ENCODE results near the gene TEDC1.

Gene TEDC1

GRCh38 chr14:105532735-105533141 is 41.7 kb downstream of the TEDC1 start:
- peaks cover 4% of the 10 kb centered on the region; the same call in 1 of the 2 replicates for H3K4me1 ChIP-seq (ENCODE audit: low read length)

DNA sequence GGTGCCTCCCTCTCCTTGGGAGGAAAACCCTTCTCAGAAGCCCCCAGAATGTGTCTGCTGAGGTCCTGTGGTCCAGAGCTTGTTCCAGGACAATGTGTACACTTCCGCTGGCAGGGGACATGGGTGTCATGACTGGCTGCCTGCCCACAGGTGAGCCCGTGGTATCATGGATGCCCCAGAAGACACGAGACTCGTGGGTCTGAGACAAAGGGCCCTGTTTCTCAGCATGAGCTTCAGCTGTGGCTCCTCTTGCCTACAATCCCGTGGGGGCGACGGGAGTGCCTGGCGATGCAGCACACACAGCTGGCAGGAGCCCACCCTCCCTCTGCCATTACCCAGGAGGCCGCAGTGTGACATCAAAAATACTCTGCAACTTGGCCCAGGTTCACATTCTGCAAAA is 42.3 kb downstream of the TEDC1 start:
- DNase-seq = no peak
- Histone ChIP-seq H3K9me2 (replicated peaks; ENCODE audit: insufficient read depth, low read length) (no peaks in the 10 kb centered on the region), H4K20me1 (ENCODE audit: insufficient read depth, low read length) (no peaks in the 10 kb centered on the region), H3K9me3 (replicated peaks; ENCODE audit: insufficient read depth, low read length) (no peaks in the 10 kb centered on the region), H3K4me2 (ENCODE audit: low read depth, low read length) (no peak overlapping the region), H3K27ac (ENCODE audit: low read length) (no peak overlapping the region), H3K4me3 (ENCODE audit: low read length) (no peak overlapping the region), H3K9ac (ENCODE audit: low read length) (no peak overlapping the region), H3K79me2 (ENCODE audit: low read length) (no peaks in the 10 kb centered on the region), H3K27me3 (replicated peaks; ENCODE audit: insufficient read depth, low read length) (peaks cover 54% of the 10 kb centered on the region), H3F3A (ENCODE audit: insufficient read depth, low read length) (no peaks in the 10 kb centered on the region), H3K4me1 (ENCODE audit: low read length) (peaks cover 7% of the 10 kb centered on the region; the same call in 1 of the 2 replicates), H3K36me3 (replicated peaks; ENCODE audit: insufficient read depth, low read length) (no peaks in the 10 kb centered on the region), H2AFZ (ENCODE audit: low read length) (no peak overlapping the region)
- no peak for TF ChIP-seq CTCF (IDR thresholded peaks at IDR 0.05; ENCODE audit: low read length)
- no peak for TF ChIP-seq EZH2phosphoT487 (IDR thresholded peaks at IDR 0.05; ENCODE audit: low read length)
- TF ChIP-seq EZH2 (optimal IDR thresholded peaks at IDR 0.05; ENCODE audit: low read depth, low read length) = no peak

More at GRCh38 chr14:105532735-105533141, 41.7 kb downstream of the TEDC1 start:
- Histone ChIP-seq H2AFZ (ENCODE audit: low read length) (no peak overlapping the region), H4K20me1 (ENCODE audit: insufficient read depth, low read length) (no peaks in the 10 kb centered on the region), H3K9ac (ENCODE audit: low read length) (no peak overlapping the region), H3K79me2 (ENCODE audit: low read length) (no peaks in the 10 kb centered on the region), H3K9me3 (replicated peaks; ENCODE audit: insufficient read depth, low read length) (no peaks in the 10 kb centered on the region), H3K4me2 (ENCODE audit: low read depth, low read length) (no peak overlapping the region), H3K4me3 (ENCODE audit: low read length) (no peak overlapping the region), H3K27me3 (replicated peaks; ENCODE audit: insufficient read depth, low read length) (peaks cover 56% of the 10 kb centered on the region), H3F3A (ENCODE audit: insufficient read depth, low read length) (no peaks in the 10 kb centered on the region), H3K27ac (ENCODE audit: low read length) (no peak overlapping the region), H3K9me2 (replicated peaks; ENCODE audit: insufficient read depth, low read length) (no peaks in the 10 kb centered on the region), H3K36me3 (replicated peaks; ENCODE audit: insufficient read depth, low read length) (no peaks in the 10 kb centered on the region)
- DNase-seq = no peak
- TF ChIP-seq EZH2phosphoT487 (IDR thresholded peaks at IDR 0.05; ENCODE audit: low read length) = no peak
- no peak for TF ChIP-seq EZH2 (optimal IDR thresholded peaks at IDR 0.05; ENCODE audit: low read depth, low read length)
- TF ChIP-seq CTCF (IDR thresholded peaks at IDR 0.05; ENCODE audit: low read length) = peak; percentile 45

DNA sequence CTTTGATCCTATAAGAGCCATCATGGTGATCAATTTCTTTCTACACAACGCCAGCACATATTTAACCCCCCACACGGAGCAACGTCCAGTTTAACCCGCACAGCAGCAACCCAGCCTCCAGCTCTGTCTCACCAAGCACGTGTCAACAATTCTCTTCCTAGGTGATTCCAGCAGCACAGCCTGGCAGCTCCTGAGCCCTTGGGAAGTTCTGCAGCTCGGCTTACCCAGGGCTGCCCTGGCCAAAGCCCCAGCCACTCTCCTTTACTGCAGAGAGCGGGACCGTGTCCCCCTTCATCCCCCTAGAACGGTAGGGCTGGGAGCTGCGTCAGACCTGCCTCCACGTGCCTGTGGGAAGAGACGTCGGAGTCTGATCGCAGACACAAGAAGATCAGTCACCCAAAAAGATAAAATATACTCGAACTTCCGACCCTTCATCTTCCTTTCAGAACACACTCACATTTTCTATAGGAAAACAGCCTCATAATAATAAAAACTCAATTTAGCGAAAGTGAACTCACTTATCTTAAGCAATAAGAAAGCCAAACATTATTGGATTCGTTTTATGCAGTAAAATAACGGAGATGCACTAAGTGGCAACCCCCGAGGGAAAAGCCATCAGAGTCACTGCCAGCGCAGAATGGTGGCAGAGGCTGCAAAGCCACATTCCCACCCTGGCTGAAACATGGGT is 42.9 kb downstream of the TEDC1 start:
- peaks cover 5% of the 10 kb centered on the region; the same call in 1 of the 2 replicates for H3K4me1 ChIP-seq (ENCODE audit: low read length)
- no peak for DNase-seq

More for the DNA sequence above, 42.9 kb downstream of the TEDC1 start:
- Histone ChIP-seq H3K79me2 (ENCODE audit: low read length) (no peaks in the 10 kb centered on the region), H3K9me2 (replicated peaks; ENCODE audit: insufficient read depth, low read length) (no peaks in the 10 kb centered on the region), H3K4me3 (ENCODE audit: low read length) (no peak overlapping the region), H3K9ac (ENCODE audit: low read length) (no peak overlapping the region), H3K4me2 (ENCODE audit: low read depth, low read length) (no peak overlapping the region), H3K27me3 (replicated peaks; ENCODE audit: insufficient read depth, low read length) (peaks cover 53% of the 10 kb centered on the region), H3F3A (ENCODE audit: insufficient read depth, low read length) (no peaks in the 10 kb centered on the region), H2AFZ (ENCODE audit: low read length) (no peak overlapping the region), H3K36me3 (replicated peaks; ENCODE audit: insufficient read depth, low read length) (no peaks in the 10 kb centered on the region), H3K27ac (ENCODE audit: low read length) (no peak overlapping the region), H3K9me3 (replicated peaks; ENCODE audit: insufficient read depth, low read length) (no peaks in the 10 kb centered on the region), H4K20me1 (ENCODE audit: insufficient read depth, low read length) (no peaks in the 10 kb centered on the region)
- TF ChIP-seq CTCF (IDR thresholded peaks at IDR 0.05; ENCODE audit: low read length) (no peak), EZH2 (optimal IDR thresholded peaks at IDR 0.05; ENCODE audit: low read depth, low read length) (no peak), EZH2phosphoT487 (IDR thresholded peaks at IDR 0.05; ENCODE audit: low read length) (no peak)
